HL-60 (cell line): ENCODE measurements around the gene TMEM270.

ENCODE experiments used
- DNase-seq, 2 experiments: peaks; one replicate each; pipeline ENCODE4 v3.0.0-alpha.2; 2010 to 2020; ENCODE audit warnings: low read depth in 1 of 2, low spot score in 1 of 2
- H3K27ac ChIP-seq: fragments of 250-450 bp; sonication (Bioruptor Pico); replicated peaks from 2 replicates; pipeline ENCODE4 v1.5.1; 2020; ENCODE audit warnings: mild to moderate bottlenecking, moderate library complexity
- H3K27me3 ChIP-seq: fragments of 250-450 bp; sonication (Bioruptor Pico); 2 replicates; pipeline ENCODE4 v1.5.1; 2021; ENCODE audit warnings: mild to moderate bottlenecking, moderate library complexity; ENCODE audit not compliant: insufficient read depth, poor library complexity, severe bottlenecking
- H3K4me3 ChIP-seq: replicated peaks from 2 replicates; pipeline ENCODE4 v1.5.1; 2011; ENCODE audit warnings: mild to moderate bottlenecking, control low read depth, low read length; ENCODE audit not compliant: insufficient read depth
- GABPA ChIP-seq: IDR thresholded peaks from 2 replicates; pipeline ENCODE4 v1.6.1; 2012; ENCODE audit warnings: low read depth
- POLR2AphosphoS5 ChIP-seq: IDR thresholded peaks from 2 replicates; pipeline ENCODE4 v1.6.1; 2012; ENCODE audit warnings: low read depth
- REST ChIP-seq: IDR thresholded peaks from 2 replicates; pipeline ENCODE4 v1.6.1; 2012; ENCODE audit warnings: low read depth; ENCODE audit not compliant: insufficient replicate concordance
- SPI1 ChIP-seq: IDR thresholded peaks from 2 replicates; pipeline ENCODE4 v1.6.1; 2012; ENCODE audit warnings: low read depth, mild to moderate bottlenecking, borderline replicate concordance
- TF ChIP-seq, protein P1 (sequence below): IDR thresholded peaks from one replicate; pipeline ENCODE4 v1.5.1; 2011; ENCODE audit warnings: low read length, control low read depth, inconsistent platforms; ENCODE audit not compliant: insufficient read depth

Gene TMEM270

GRCh38 chr7:73841689-73842066 is 19.3 kb upstream of the TMEM270 start:
- TF ChIP-seq POLR2AphosphoS5: no peak
- TF ChIP-seq, protein P1, sequence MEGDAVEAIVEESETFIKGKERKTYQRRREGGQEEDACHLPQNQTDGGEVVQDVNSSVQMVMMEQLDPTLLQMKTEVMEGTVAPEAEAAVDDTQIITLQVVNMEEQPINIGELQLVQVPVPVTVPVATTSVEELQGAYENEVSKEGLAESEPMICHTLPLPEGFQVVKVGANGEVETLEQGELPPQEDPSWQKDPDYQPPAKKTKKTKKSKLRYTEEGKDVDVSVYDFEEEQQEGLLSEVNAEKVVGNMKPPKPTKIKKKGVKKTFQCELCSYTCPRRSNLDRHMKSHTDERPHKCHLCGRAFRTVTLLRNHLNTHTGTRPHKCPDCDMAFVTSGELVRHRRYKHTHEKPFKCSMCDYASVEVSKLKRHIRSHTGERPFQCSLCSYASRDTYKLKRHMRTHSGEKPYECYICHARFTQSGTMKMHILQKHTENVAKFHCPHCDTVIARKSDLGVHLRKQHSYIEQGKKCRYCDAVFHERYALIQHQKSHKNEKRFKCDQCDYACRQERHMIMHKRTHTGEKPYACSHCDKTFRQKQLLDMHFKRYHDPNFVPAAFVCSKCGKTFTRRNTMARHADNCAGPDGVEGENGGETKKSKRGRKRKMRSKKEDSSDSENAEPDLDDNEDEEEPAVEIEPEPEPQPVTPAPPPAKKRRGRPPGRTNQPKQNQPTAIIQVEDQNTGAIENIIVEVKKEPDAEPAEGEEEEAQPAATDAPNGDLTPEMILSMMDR: no peak
- no peak for TF ChIP-seq REST
- TF ChIP-seq GABPA: no peak
- no peak for TF ChIP-seq SPI1
- H3K27ac ChIP-seq: no peak overlapping the region
- H3K4me3 ChIP-seq: no peak overlapping the region
- peaks cover 2% of the 10 kb centered on the region for H3K27me3 ChIP-seq
- DNase-seq: no peak

DNA sequence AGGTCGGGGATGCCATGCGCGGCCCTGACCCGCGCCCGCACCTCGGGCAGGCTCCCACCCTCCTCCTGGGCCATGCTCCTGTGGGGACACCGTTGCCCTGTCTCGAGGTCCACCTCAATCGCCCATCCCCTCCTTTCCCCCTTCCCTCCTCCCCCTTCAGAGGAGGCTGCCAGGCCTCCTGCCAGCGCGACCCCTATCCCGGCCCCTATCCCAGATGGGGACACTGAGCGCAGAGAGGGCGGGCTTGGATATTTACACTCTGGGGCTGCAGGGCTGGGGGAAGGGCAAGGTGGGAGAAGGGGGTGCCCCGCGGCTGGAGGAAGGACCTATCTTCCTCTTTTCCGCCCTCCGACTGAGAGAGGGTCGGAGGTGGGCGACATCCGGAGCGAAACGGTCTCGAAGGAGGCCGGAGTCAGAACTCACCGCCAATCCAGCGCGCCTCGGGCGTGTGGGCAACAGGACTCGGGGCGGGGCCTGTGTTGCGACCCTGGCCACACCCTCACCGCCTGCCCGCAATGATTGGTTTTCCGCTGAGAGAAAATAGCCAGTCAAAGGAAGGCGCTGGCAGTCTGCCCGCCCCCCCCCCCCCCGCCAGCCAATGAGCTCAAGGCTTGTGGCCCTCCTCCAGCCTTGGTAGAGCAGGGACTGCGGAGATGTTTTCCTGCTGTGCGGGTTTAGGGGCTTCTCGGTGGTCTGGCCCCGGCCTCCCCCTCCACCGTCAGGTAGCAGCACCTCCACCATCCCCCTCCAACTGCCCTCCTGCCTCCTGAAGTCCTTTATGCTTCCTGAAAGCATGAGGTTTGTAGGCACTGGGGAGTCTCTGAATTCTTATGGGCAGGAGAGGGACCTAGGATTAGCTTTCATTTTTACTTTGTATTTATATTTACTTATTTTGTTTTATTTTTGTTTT is 18.6 kb upstream of the TMEM270 start, which contains the start of gene METTL27:
Gene METTL27, minus strand, starts transcription at position 450 of the 910 bp plus-strand sequence. Its CDS starts 376 bp downstream, at position 74.
- Histone ChIP-seq H3K27ac (no peak within 1 kb of the TSS), H3K4me3 (peak within 1 kb of the TSS; percentile 40), H3K27me3 (peaks cover 2% of the 10 kb centered on the region)
- TF ChIP-seq POLR2AphosphoS5: no peak
- no peak for TF ChIP-seq REST
- TF ChIP-seq, protein P1: no peak
- no peak for TF ChIP-seq SPI1
- TF ChIP-seq GABPA: no peak
- DNase-seq: peak; percentile 67 to 85

DNA sequence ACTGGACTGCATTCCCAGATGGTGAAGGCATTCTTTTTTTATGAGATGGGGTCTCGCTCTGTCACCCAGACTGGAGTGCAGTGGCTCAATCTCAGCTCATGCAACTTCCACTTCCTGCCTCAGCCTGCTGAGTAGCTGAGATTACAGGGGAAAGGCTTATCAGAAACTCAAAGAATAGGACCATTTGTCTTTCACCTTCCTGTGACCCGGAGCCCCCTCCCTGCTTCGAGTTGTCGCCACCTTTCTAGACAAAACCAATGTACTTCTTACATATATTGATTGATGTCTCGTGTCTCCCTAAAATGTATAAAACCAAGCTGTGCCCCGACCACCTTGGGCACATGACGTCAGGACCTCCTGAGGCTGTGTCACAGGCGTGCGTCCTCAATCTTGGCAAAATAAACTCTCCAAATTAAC is 16.8 kb upstream of the TMEM270 start:
- Histone ChIP-seq H3K27ac (no peak overlapping the region), H3K4me3 (no peak overlapping the region), H3K27me3 (peaks cover 2% of the 10 kb centered on the region)
- DNase-seq: no peak
- no peak for TF ChIP-seq SPI1
- TF ChIP-seq, protein P1: no peak
- TF ChIP-seq REST: no peak
- TF ChIP-seq GABPA: no peak
- TF ChIP-seq POLR2AphosphoS5: no peak
